HEK293 (cell line): ENCODE data around the gene ZEB2.
A peak's percentile ranks its signal among the peaks of the same experiment; 100 is the strongest.

Source experiments
- CTCF ChIA-PET: fragments of 350-600 bp; formaldehyde crosslinking; extraction: SDS; loops from one replicate; lab custom pipeline; 2021; ENCODE audit warnings: antibody characterized with exemption; lab: Yijun Ruan, JAX
- POLR2A ChIA-PET: fragments of 300-600 bp; formaldehyde crosslinking; extraction: SDS; loops from one replicate; lab custom pipeline; 2020; ENCODE audit warnings: antibody characterized with exemption, inconsistent platforms; lab: Yijun Ruan, JAX
- H3K27ac ChIP-seq: fragments of 200-500 bp; sonication (Bioruptor generic); 2 replicates; pipeline ENCODE4 v1.5.1; 2014; ENCODE audit warnings: low read depth, low read length, control low read depth, inconsistent platforms; ENCODE audit errors: extremely low read depth
- H3K36me3 ChIP-seq, 2 experiments: fragments of 200-500 bp in 1 of 2; sonication (Bioruptor generic) in 1 of 2; 1 replicate in 1 of 2; 2 replicates in 1 of 2; pipeline ENCODE4 v1.5.1; 2014 to 2017; ENCODE audit warnings: inconsistent platforms in 2 of 2, low read length in 2 of 2; ENCODE audit not compliant: control insufficient read depth in 2 of 2, insufficient read depth in 1 of 2
- H3K4me1 ChIP-seq: fragments of 200-500 bp; sonication (Bioruptor generic); 2 replicates; pipeline ENCODE4 v1.5.1; 2014; ENCODE audit warnings: mild to moderate bottlenecking, low read length, inconsistent platforms; ENCODE audit not compliant: control insufficient read depth, insufficient read depth
- H3K4me3 ChIP-seq: 2 replicates; pipeline ENCODE4 v1.5.1; 2011; ENCODE audit warnings: low read depth, mild to moderate bottlenecking, control low read depth, low read length, moderate library complexity
- H3K9me3 ChIP-seq: fragments of 200-500 bp; sonication (Bioruptor generic); 2 replicates; pipeline ENCODE4 v1.5.1; 2014; ENCODE audit warnings: low read depth, low read length, inconsistent platforms; ENCODE audit not compliant: control insufficient read depth, insufficient read depth
- GLIS1 ChIP-seq: fragments of 450-650 bp; formaldehyde crosslinking; IDR thresholded peaks from 2 replicates; pipeline ENCODE4 v1.5.1; 2016; ENCODE audit warnings: missing biosample characterization, missing genetic modification characterization
- IKZF3 ChIP-seq: fragments of 450-650 bp; IDR thresholded peaks from 2 replicates; pipeline ENCODE4 v1.5.0; 2018; ENCODE audit warnings: missing biosample characterization, mild to moderate bottlenecking, missing genetic modification characterization, moderate library complexity
- KLF16 ChIP-seq: fragments of 450-650 bp; formaldehyde crosslinking; IDR thresholded peaks from 2 replicates; pipeline ENCODE4 v1.5.1; 2017; ENCODE audit warnings: missing biosample characterization, missing genetic modification characterization
- KLF17 ChIP-seq: fragments of 450-650 bp; formaldehyde crosslinking; IDR thresholded peaks from 2 replicates; pipeline ENCODE4 v1.5.1; 2016; ENCODE audit warnings: missing biosample characterization, missing genetic modification characterization
- MYNN ChIP-seq: fragments of 450-650 bp; formaldehyde crosslinking; IDR thresholded peaks from 2 replicates; pipeline ENCODE4 v1.5.1; 2016; ENCODE audit warnings: missing biosample characterization, missing genetic modification characterization, borderline replicate concordance
- OSR2 ChIP-seq: fragments of 450-650 bp; formaldehyde crosslinking; IDR thresholded peaks from 2 replicates; pipeline ENCODE4 v1.5.1; 2016; ENCODE audit warnings: missing biosample characterization, missing genetic modification characterization
- OVOL3 ChIP-seq: fragments of 450-650 bp; formaldehyde crosslinking; IDR thresholded peaks from 2 replicates; pipeline ENCODE4 v1.5.1; 2016; ENCODE audit warnings: missing biosample characterization, missing genetic modification characterization
- SETDB1 ChIP-seq: IDR thresholded peaks from one replicate; pipeline ENCODE4 v1.6.1; 2017; ENCODE audit warnings: mild to moderate bottlenecking, low read length, moderate library complexity, mixed read lengths; ENCODE audit not compliant: insufficient read length
- ZBTB21 ChIP-seq: fragments of 450-650 bp; formaldehyde crosslinking; IDR thresholded peaks from 2 replicates; pipeline ENCODE4 v1.5.1; 2017; ENCODE audit warnings: missing biosample characterization, missing genetic modification characterization
- ZNF132 ChIP-seq: fragments of 450-650 bp; formaldehyde crosslinking; IDR thresholded peaks from 2 replicates; pipeline ENCODE4 v1.5.1; 2017; ENCODE audit warnings: missing biosample characterization, missing genetic modification characterization, borderline replicate concordance
- ZNF148 ChIP-seq: fragments of 450-650 bp; formaldehyde crosslinking; IDR thresholded peaks from 2 replicates; pipeline ENCODE4 v1.5.0; 2017; ENCODE audit warnings: missing biosample characterization, missing genetic modification characterization, borderline replicate concordance
- ZNF157 ChIP-seq: fragments of 450-650 bp; formaldehyde crosslinking; IDR thresholded peaks from 2 replicates; pipeline ENCODE4 v1.5.1; 2016; ENCODE audit warnings: missing biosample characterization, missing genetic modification characterization
- ZNF366 ChIP-seq: fragments of 450-650 bp; formaldehyde crosslinking; conservative IDR thresholded peaks from 2 replicates; pipeline ENCODE4 v1.5.1; 2016; ENCODE audit warnings: missing biosample characterization, missing genetic modification characterization
- ZNF521 ChIP-seq: fragments of 450-650 bp; formaldehyde crosslinking; IDR thresholded peaks from 2 replicates; pipeline ENCODE4 v1.5.1; 2017; ENCODE audit warnings: missing biosample characterization, mild to moderate bottlenecking, missing genetic modification characterization
- ZNF544 ChIP-seq: fragments of 450-650 bp; formaldehyde crosslinking; IDR thresholded peaks from 2 replicates; pipeline ENCODE4 v1.5.0; 2017; ENCODE audit warnings: missing biosample characterization, missing genetic modification characterization
- ZNF610 ChIP-seq: fragments of 450-650 bp; formaldehyde crosslinking; IDR thresholded peaks from 2 replicates; pipeline ENCODE4 v1.5.1; 2016; ENCODE audit warnings: missing biosample characterization, missing genetic modification characterization, borderline replicate concordance
- ZNF621 ChIP-seq: fragments of 450-650 bp; formaldehyde crosslinking; IDR thresholded peaks from 2 replicates; pipeline ENCODE4 v1.5.1; 2017; ENCODE audit warnings: missing biosample characterization, missing genetic modification characterization
- ZNF624 ChIP-seq: fragments of 450-650 bp; formaldehyde crosslinking; IDR thresholded peaks from 2 replicates; pipeline ENCODE4 v1.5.1; 2017; ENCODE audit warnings: missing biosample characterization, missing genetic modification characterization
- ZNF629 ChIP-seq: fragments of 450-650 bp; formaldehyde crosslinking; IDR thresholded peaks from 2 replicates; pipeline ENCODE4 v1.5.1; 2017; ENCODE audit warnings: missing biosample characterization, missing genetic modification characterization
- ZNF658 ChIP-seq: fragments of 450-650 bp; formaldehyde crosslinking; IDR thresholded peaks from 2 replicates; pipeline ENCODE4; 2016; ENCODE audit warnings: missing biosample characterization, missing genetic modification characterization
- ZNF664 ChIP-seq: fragments of 450-650 bp; formaldehyde crosslinking; IDR thresholded peaks from 2 replicates; pipeline ENCODE4 v1.5.1; 2016; ENCODE audit warnings: missing biosample characterization, missing genetic modification characterization
- ZNF768 ChIP-seq: fragments of 450-650 bp; formaldehyde crosslinking; IDR thresholded peaks from 2 replicates; pipeline ENCODE4 v1.5.1; 2018; ENCODE audit warnings: missing biosample characterization, mild to moderate bottlenecking, missing genetic modification characterization
- ZNF785 ChIP-seq: fragments of 450-650 bp; formaldehyde crosslinking; IDR thresholded peaks from 2 replicates; pipeline ENCODE4 v1.5.1; 2016; ENCODE audit warnings: missing biosample characterization, missing genetic modification characterization
- ZNF791 ChIP-seq: fragments of 450-650 bp; formaldehyde crosslinking; IDR thresholded peaks from 2 replicates; pipeline ENCODE4 v1.5.1; 2016; ENCODE audit warnings: missing biosample characterization, missing genetic modification characterization
- ZNF792 ChIP-seq: fragments of 450-650 bp; formaldehyde crosslinking; IDR thresholded peaks from 2 replicates; pipeline ENCODE4 v1.5.1; 2016; ENCODE audit warnings: missing biosample characterization, missing genetic modification characterization
- ZSCAN16 ChIP-seq: fragments of 450-650 bp; formaldehyde crosslinking; IDR thresholded peaks from 2 replicates; pipeline ENCODE4 v1.5.1; 2016; ENCODE audit warnings: missing biosample characterization, missing genetic modification characterization
- ZXDB ChIP-seq: fragments of 450-650 bp; formaldehyde crosslinking; IDR thresholded peaks from 2 replicates; pipeline ENCODE4 v1.5.1; 2016; ENCODE audit warnings: missing biosample characterization, missing genetic modification characterization
- TF ChIP-seq, protein P1 (sequence below): fragments of 450-650 bp; formaldehyde crosslinking; IDR thresholded peaks from 2 replicates; pipeline ENCODE4 v1.5.1; 2016; ENCODE audit warnings: missing biosample characterization, missing genetic modification characterization

ZEB2 gene

GRCh38 chr2:144447535-144447934 lies 72.4 kb downstream of the ZEB2 start:
- CTCF ChIA-PET = no interaction called here
- Histone ChIP-seq H3K4me3 (no peak overlapping the region), H3K9me3 (no peaks in the 10 kb centered on the region), H3K36me3 (no peaks in the 10 kb centered on the region), H3K4me1 (peaks cover 19% of the 10 kb centered on the region), H3K27ac (no peak overlapping the region)
- POLR2A ChIA-PET = no interaction called here
- TF ChIP-seq OSR2 (tag by site-specific recombination) (no peak), ZNF768 (tag by site-specific recombination) (no peak), ZXDB (no peak), ZNF148 (no peak), KLF16 (tag by site-specific recombination) (no peak), ZNF792 (tag by site-specific recombination) (no peak), ZNF791 (no peak), ZNF132 (no peak), ZBTB21 (tag by site-specific recombination) (no peak), ZNF658 (tag by site-specific recombination) (no peak), GLIS1 (no peak), OVOL3 (tag by site-specific recombination) (no peak), ZNF624 (tag by site-specific recombination) (no peak), ZNF610 (tag by site-specific recombination) (no peak), MYNN (tag by site-specific recombination) (no peak), ZNF521 (tag by site-specific recombination) (no peak), ZNF664 (tag by site-specific recombination) (no peak), ZSCAN16 (no peak)
- TF ChIP-seq, protein P1, sequence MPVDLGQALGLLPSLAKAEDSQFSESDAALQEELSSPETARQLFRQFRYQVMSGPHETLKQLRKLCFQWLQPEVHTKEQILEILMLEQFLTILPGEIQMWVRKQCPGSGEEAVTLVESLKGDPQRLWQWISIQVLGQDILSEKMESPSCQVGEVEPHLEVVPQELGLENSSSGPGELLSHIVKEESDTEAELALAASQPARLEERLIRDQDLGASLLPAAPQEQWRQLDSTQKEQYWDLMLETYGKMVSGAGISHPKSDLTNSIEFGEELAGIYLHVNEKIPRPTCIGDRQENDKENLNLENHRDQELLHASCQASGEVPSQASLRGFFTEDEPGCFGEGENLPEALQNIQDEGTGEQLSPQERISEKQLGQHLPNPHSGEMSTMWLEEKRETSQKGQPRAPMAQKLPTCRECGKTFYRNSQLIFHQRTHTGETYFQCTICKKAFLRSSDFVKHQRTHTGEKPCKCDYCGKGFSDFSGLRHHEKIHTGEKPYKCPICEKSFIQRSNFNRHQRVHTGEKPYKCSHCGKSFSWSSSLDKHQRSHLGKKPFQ (tag by site-specific recombination) = no peak

DNA sequence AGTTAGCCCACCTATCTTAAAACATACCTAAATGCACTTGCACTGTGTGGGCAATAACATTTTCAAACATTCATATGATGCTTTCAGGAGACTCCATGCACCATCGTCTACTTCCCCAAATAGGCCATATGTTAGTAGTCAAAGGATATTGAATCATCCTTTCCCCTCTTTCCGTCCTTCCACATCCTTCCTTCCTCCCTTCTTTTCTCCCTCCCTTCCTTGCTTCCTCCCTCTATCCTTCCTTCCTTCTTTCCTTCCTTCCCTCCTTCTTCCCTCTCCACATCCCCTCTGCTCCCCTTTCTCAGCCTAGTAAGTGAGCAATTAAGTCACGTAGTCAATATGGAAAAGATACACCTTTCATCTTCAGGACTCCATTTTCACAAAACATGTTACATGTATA lies 73.8 kb downstream of the ZEB2 start:
- no peak overlapping the region for H3K4me3 ChIP-seq
- CTCF ChIA-PET = no interaction called here
- no peak for TF ChIP-seq ZNF148
- TF ChIP-seq ZNF629 (tag by site-specific recombination) = no peak
- no peak for TF ChIP-seq ZNF785
- TF ChIP-seq IKZF3 = peak; percentile 55; the same call in 1 of the 2 replicates
- TF ChIP-seq SETDB1 = peak; percentile 24
- no peak for TF ChIP-seq ZNF621 (tag by site-specific recombination)
- TF ChIP-seq ZNF544 (tag by site-specific recombination) = no peak
- TF ChIP-seq KLF17 (tag by site-specific recombination) = no peak
- no peak for TF ChIP-seq ZNF157 (tag by site-specific recombination)
- TF ChIP-seq ZNF366 (tag by site-specific recombination) = peak; percentile 87
- TF ChIP-seq, all 188 proteins: peak for 3
- Histone ChIP-seq H3K27ac (no peak overlapping the region), H3K9me3 (no peaks in the 10 kb centered on the region), H3K36me3 (no peaks in the 10 kb centered on the region), H3K4me1 (peaks cover 11% of the 10 kb centered on the region)
- POLR2A ChIA-PET = no interaction called here
